Lower leg skin (tissue), 4 donors: ENCODE results near the gene ZNF646. TPM values are rescaled to one million over a fixed set of nuclear protein-coding genes. Genes with fewer than 3 reads are reported as not detected.
"Not testable (repeated sequence)": the region's sequence is repeated elsewhere in the genome, so short reads cannot be mapped to it uniquely, and the experiment has no call there.

Experiments
- DNase-seq, 2 donors: peaks; one replicate each; pipeline ENCODE4 v3.0.0-alpha.2; 2019; ENCODE audit warnings: low spot score in 2 of 2
- H3K4me3 ChIP-seq: fragments of 200-600 bp; sonication (generic); 2 replicates; pipeline ENCODE4 v1.5.1; 2017; ENCODE audit warnings: mild to moderate bottlenecking, low read depth; ENCODE audit not compliant: poor library complexity, severe bottlenecking
- POLR2A ChIP-seq, 2 donors: fragments of 450-650 bp; IDR thresholded peaks; one replicate each; pipeline ENCODE4 v1.6.1; 2016 to 2017; ENCODE audit warnings: antibody characterized with exemption in 2 of 2, mild to moderate bottlenecking in 1 of 2, moderate library complexity in 1 of 2
- WGBS, 2 donors: methylation state at CpG; one replicate each; pipeline ENCODE4 v1.1.5; 2018; 5-methylcytosine and 5-hydroxymethylcytosine counted together
- intact Hi-C: fragments of 100-400 bp; cut with DNase I; formaldehyde crosslinking; loops from one replicate; pipeline ENCODE4 v1.15.0; 2023; ENCODE audit warnings: low total_unique reads
- total RNA-seq, 4 donors: library from RNA; depleted of rRNA; stranded (reverse); fragments of >200 nt; gene quantifications; one replicate each; pipeline ENCODE4 v1.1.0, GENCODE V29; 2016
- TF ChIP-seq, protein P1 (sequence below), 3 donors: fragments of 450-650 bp; IDR thresholded peaks; one replicate each; pipeline ENCODE4 v1.5.1; 2016; ENCODE audit warnings: antibody characterized with exemption in 3 of 3, mild to moderate bottlenecking in 3 of 3, moderate library complexity in 2 of 3

ZNF646 gene
- total RNA-seq, 4 donors from 2014 or later, result 25.4 to 30.3 (median 27.1) TPM

DNA sequence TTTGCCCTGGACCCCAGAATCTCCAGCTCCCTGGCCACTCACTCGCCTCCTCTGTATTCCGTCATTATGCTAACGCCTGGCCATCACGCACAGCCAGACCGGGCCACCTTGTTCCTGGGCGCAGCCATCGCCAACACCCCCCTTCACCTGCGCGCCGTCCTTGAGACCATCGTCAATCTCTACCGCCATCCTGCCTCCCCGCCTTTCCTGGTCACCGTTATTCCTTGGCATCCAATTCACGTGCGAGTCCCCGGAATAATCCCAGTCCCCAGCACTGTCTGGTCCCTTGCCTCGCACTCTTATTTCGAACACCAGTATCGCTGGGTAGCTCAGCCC lies 19.8 kb downstream of the ZNF646 start:
- H3K4me3 ChIP-seq, result peak overlapping the region; percentile 82
- 0 to 1% methylated on average over 19 to 20 of the region's 20 CpGs for WGBS, 2 donors
- DNase-seq, result no peak
- intact Hi-C loops, result loop anchor here (5.0 kb wide), 1 partner anchor 107 kb away; the partner anchor contains the start of gene HSD3B7
- TF ChIP-seq, protein P1, sequence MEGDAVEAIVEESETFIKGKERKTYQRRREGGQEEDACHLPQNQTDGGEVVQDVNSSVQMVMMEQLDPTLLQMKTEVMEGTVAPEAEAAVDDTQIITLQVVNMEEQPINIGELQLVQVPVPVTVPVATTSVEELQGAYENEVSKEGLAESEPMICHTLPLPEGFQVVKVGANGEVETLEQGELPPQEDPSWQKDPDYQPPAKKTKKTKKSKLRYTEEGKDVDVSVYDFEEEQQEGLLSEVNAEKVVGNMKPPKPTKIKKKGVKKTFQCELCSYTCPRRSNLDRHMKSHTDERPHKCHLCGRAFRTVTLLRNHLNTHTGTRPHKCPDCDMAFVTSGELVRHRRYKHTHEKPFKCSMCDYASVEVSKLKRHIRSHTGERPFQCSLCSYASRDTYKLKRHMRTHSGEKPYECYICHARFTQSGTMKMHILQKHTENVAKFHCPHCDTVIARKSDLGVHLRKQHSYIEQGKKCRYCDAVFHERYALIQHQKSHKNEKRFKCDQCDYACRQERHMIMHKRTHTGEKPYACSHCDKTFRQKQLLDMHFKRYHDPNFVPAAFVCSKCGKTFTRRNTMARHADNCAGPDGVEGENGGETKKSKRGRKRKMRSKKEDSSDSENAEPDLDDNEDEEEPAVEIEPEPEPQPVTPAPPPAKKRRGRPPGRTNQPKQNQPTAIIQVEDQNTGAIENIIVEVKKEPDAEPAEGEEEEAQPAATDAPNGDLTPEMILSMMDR (IDR thresholded peaks at IDR 0.05), result no peak

DNA sequence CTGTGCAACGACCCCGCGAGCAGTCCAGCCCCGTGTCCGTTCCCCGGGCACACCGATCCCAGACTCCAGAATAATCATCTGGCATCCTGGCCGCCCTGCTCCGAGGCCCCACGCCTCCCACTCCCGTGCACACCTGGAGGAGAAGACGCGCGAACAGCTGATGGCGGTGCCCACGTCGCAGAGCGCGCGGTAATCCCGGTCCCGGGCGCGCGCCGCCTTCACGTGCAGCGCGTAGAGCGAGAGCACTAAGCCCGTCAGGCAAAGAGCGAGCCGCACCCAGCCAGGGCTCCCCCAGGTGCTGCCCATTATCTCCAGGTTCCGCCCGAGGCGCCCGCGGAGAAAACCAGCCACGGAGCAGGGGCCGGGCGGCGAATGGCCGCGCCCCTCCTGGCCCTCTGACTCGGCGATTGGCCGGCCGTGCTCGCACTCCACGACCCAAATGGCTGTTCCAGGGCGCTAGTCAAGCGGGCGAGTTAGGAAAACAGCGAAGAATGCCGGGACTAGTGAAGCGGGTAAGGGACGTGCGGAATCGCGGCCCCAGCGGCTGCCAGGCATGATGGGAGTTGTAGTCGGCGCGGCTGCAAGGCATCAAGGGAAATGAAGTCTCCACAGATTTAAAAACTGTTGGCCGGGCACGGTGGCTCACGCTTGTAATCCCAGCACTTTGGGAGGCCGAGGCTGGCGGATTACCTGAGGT lies 20.4 kb downstream of the ZNF646 start, which contains the start of gene VKORC1:
TSS of gene VKORC1 (minus strand) at position 374 of the 697 bp plus-strand sequence. CDS start at position 306, 68 bp downstream.
- WGBS, 2 donors, result 0% methylated on average over 27 to 58 of the region's 69 CpGs
- peak; percentile 95 to 98 for DNase-seq
- TF ChIP-seq, protein P1 (IDR thresholded peaks at IDR 0.05), result no peak
- no peak for TF ChIP-seq POLR2A (IDR thresholded peaks at IDR 0.05)
- H3K4me3 ChIP-seq, result peak within 1 kb of the TSS; percentile 82
- intact Hi-C loops, result loop anchor here (5.0 kb wide), 1 partner anchor 107 kb away; the partner anchor contains the start of gene HSD3B7

DNA sequence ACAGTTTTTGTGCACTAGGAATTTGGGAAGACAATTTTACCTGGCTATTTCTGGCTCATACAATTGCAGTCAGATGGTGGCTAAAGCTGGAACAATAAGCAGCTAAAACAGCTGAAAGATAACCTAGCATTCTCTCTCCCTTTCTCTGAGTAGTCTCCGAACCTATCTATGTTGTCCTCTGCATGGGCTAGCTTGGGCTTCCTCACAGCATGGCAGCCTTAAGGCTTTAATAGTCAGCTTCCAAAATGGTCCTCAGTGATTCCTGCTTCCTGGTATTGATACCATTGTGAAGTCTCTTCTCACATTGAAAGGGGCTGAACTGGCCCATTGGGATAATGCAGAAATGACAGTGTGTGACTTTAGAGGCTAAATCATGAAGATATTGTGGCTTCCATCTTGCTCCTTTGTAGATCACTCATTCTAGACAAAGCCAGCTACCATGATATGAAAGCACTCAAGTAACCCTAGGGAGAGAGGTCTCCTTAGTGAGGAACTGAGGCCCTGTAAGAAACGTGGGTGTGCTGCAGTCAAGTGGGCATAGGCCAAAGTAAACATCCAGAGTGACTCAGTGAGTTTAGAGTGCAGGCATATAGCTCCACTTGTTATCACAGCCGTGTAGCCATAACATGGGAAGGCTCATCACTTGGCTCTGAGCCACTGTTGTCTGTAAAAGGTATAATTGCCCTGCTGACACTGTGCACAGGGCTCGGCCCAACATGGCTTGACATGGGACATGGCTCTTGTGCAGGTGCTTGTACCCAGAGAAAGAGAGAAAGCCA lies 25.8 kb downstream of the ZNF646 start:
- no peak for TF ChIP-seq POLR2A (IDR thresholded peaks at IDR 0.05)
- TF ChIP-seq, protein P1 (IDR thresholded peaks at IDR 0.05), result no peak
- no peak overlapping the region for H3K4me3 ChIP-seq
- intact Hi-C loops, result no loop called here
- 70 to 76% methylated on average over 4 of the region's 4 CpGs for WGBS, 2 donors
- no peak for DNase-seq

DNA sequence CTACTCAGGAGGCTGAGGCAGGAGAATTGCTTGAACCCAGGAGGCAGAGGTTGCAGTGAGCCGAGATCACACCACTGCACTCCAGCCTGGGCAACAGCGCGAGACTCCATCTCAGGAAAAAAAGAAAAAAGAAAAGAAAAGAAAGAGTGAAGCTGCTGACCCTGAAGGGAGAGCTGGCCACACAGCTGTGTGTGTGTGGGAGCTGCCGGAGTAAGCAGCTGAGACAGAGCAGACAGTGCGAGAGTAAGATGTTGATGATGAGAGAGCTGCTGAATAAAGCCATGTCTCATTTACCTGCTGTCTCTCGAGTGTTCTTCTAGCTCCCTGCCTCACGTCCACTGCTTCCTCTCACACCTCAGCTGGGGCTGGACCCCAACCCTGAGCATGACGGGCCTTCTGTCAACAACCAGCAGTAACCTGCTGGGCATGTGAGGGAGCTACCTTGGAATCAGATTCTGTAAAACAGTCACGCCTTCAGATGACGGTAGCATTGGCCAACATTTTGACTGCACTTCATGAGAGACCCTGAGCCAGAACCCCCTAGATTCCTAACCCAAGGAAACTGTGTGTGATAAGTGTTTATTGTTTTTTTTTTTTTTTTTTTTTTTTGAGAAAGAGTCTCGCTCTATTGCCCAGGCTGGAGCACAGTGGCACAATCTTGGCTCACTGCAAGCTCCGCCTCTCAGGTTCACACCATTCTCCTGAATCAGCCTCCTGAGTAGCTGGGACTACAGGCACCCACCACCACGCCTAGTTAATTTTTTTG lies 26.8 kb downstream of the ZNF646 start:
- intact Hi-C loops, H3K4me3 ChIP-seq, DNase-seq: not testable (repeated sequence)
- WGBS, 2 donors, result 87 to 89% methylated on average over 13 of the region's 13 CpGs

DNA sequence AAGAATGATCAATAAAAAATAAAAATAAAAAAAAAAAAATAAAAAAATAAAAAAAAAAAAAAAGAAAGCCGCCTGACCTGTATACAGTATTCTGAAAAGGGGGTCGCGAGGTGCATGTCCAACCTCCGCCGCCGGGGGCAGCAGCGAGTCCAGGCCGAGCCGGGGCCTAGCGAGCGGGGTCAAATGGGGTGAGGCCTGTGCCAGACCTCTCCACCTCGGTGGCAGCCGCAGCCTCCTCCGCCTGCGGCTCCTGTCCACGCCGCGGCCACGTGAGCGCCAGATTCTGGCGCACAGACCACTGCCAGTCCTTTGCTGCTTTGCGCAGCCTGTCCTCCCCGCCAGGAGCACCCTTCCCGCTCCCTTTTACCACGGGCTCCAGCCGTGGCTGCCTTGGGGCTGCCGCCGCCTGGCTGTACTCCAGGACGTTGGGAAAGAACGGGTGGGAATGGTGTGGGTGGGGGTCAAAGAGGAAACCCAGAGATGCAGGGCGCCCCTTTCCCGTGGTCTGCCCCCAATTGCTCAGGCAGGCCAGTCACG lies 31.5 kb downstream of the ZNF646 start:
- TF ChIP-seq POLR2A (IDR thresholded peaks at IDR 0.05), result no peak
- TF ChIP-seq, protein P1 (IDR thresholded peaks at IDR 0.05), result peak in 1 of 3 donors; percentile 95
- peak; percentile 83 to 98 for DNase-seq
- 10% methylated on average over 33 of the region's 33 CpGs for WGBS, 2 donors
- intact Hi-C loops, result no loop called here
- H3K4me3 ChIP-seq, result no peak overlapping the region
